K562 (cell line): ENCODE data around the gene ANKS4B. TPM values are rescaled to one million over a fixed set of nuclear protein-coding genes. Genes with fewer than 3 reads are reported as not detected.

ENCODE experiments used
- ATAC-seq: fragments of 200-7000 bp; cut with Tn5 transposase; 3 replicates; pipeline ENCODE4 v1.9.1; 2020; ENCODE audit warnings: moderate library complexity
- BruUV-seq: library from RNA; stranded (reverse); fragments of 400-500 nt; replicated peaks from 2 replicates; lab custom pipeline; 2021; lab: Mats Ljungman, UMichigan
- CTCF ChIA-PET: fragments of 300-600 bp; formaldehyde crosslinking; extraction: SDS; loops from one replicate; lab custom pipeline; 2021; ENCODE audit warnings: low intra/inter-chr PET ratio; lab: Yijun Ruan, JAX
- POLR2A ChIA-PET: fragments of 300-600, 350-650 bp; sonication (Branson Sonifier 250); formaldehyde crosslinking; extraction: SDS; loops from one replicate; lab custom pipeline; 2021; ENCODE audit warnings: antibody characterized with exemption, inconsistent platforms; lab: Yijun Ruan, JAX
- DNase-seq, 4 experiments: peaks; one replicate each; pipeline versions ENCODE4 v3.0.0 to v3.0.0-alpha.2; 2011 to 2018; ENCODE audit warnings: low spot score in 3 of 4, mixed read lengths in 3 of 4; ENCODE audit errors: extremely low read depth in 1 of 4
- FAIRE-seq: peaks from 2 replicates; lab custom pipeline; 2011; peaks lifted over from hg19 to GRCh38; lab: Jason Lieb, UNC
- H2AFZ ChIP-seq: 2 replicates; pipeline ENCODE4 v1.6.0; 2011; ENCODE audit warnings: low read depth, low read length, control low read depth, inconsistent platforms
- H3K27ac ChIP-seq: fragments of 200-600 bp; 3 replicates; pipeline ENCODE4 v1.8.0; 2011; ENCODE audit warnings: low read depth, mild to moderate bottlenecking, control low read depth, inconsistent platforms, low read length, moderate library complexity, mixed read lengths; ENCODE audit errors: extremely low read depth
- H3K27me3 ChIP-seq, 2 experiments: fragments of 300-600 bp in 1 of 2; 2 replicates in 1 of 2; 3 replicates in 1 of 2; pipeline versions ENCODE4 v1.6.0 to v1.8.0; 2011; ENCODE audit warnings: inconsistent platforms in 2 of 2, low read length in 2 of 2, mild to moderate bottlenecking in 1 of 2, mixed read lengths in 1 of 2, moderate library complexity in 1 of 2; ENCODE audit not compliant: control insufficient read depth in 2 of 2, insufficient read depth in 2 of 2
- H3K36me3 ChIP-seq: fragments of 300-600 bp; 3 replicates; pipeline ENCODE4 v1.8.0; 2011; ENCODE audit warnings: mild to moderate bottlenecking, low read length, inconsistent platforms; ENCODE audit not compliant: control insufficient read depth, insufficient read depth
- H3K4me1 ChIP-seq, 2 experiments: fragments of 200-600 bp in 1 of 2; replicated peaks in 1 of 2; 2 replicates in 1 of 2; 3 replicates in 1 of 2; pipeline versions ENCODE4 v1.5.1 to v1.8.0; 2011; ENCODE audit warnings: inconsistent platforms in 2 of 2, low read length in 2 of 2, mild to moderate bottlenecking in 1 of 2, mixed read lengths in 1 of 2, moderate library complexity in 1 of 2; ENCODE audit not compliant: control insufficient read depth in 2 of 2, insufficient read depth in 2 of 2
- H3K4me2 ChIP-seq: 2 replicates; pipeline ENCODE4 v1.6.1; 2011; ENCODE audit warnings: low read length, control low read depth, inconsistent platforms, mixed read lengths; ENCODE audit not compliant: insufficient read depth
- H3K4me3 ChIP-seq: fragments of 200-600 bp; sonication (generic), shearing (Covaris generic); 2 replicates; pipeline ENCODE4 v1.5.1; 2016; ENCODE audit warnings: control low read depth, inconsistent platforms
- H3K79me2 ChIP-seq: fragments of 200-600 bp; 3 replicates; pipeline ENCODE4 v1.8.0; 2011; ENCODE audit warnings: low read length, inconsistent platforms; ENCODE audit not compliant: control insufficient read depth, insufficient read depth
- H3K9ac ChIP-seq, 2 experiments: 2 replicates each; pipeline versions ENCODE4 v1.6.0 to v1.6.1; 2011; ENCODE audit warnings: low read depth in 2 of 2, low read length in 2 of 2, control low read depth in 1 of 2, inconsistent platforms in 1 of 2, mild to moderate bottlenecking in 1 of 2, mixed read lengths in 1 of 2; ENCODE audit not compliant: insufficient read depth in 1 of 2
- H3K9me1 ChIP-seq: one replicate; pipeline ENCODE4 v1.6.0; 2011; ENCODE audit warnings: inconsistent platforms, mild to moderate bottlenecking, low read length, moderate library complexity; ENCODE audit not compliant: control insufficient read depth, insufficient read depth
- H3K9me3 ChIP-seq: replicated peaks from 2 replicates; pipeline ENCODE4 v1.5.1; 2011; ENCODE audit warnings: low read depth, low read length, inconsistent platforms; ENCODE audit not compliant: control insufficient read depth, insufficient read depth
- H4K20me1 ChIP-seq: replicated peaks from 2 replicates; pipeline ENCODE4 v1.6.1; 2011; ENCODE audit warnings: low read length, inconsistent platforms, mixed read lengths; ENCODE audit not compliant: control insufficient read depth, insufficient read depth
- DMBX1 ChIP-seq: fragments of 250-450 bp; sonication (Bioruptor Pico); IDR thresholded peaks from 2 replicates; pipeline ENCODE4 v1.8.0; 2022; ENCODE audit warnings: inconsistent platforms, mild to moderate bottlenecking, moderate library complexity, borderline replicate concordance
- MAFF ChIP-seq: IDR thresholded peaks from 2 replicates; pipeline ENCODE4 v1.6.1; 2012; ENCODE audit warnings: low read length, improper control_type of control experiment
- NR2F6 ChIP-seq: fragments of 450-650 bp; formaldehyde crosslinking; IDR thresholded peaks from 2 replicates; pipeline ENCODE4 v1.4.0; 2020; ENCODE audit warnings: mild to moderate bottlenecking
- POU5F1 ChIP-seq: fragments of 150-350 bp; IDR thresholded peaks from 2 replicates; pipeline ENCODE4 v1.6.1; 2014; ENCODE audit warnings: borderline replicate concordance, low read length, low read depth, mild to moderate bottlenecking; ENCODE audit not compliant: partially characterized antibody
- RCOR1 ChIP-seq, 2 experiments: IDR thresholded peaks; 2 replicates each; pipeline ENCODE4 v1.6.1; 2012; ENCODE audit warnings: low read depth in 2 of 2, low read length in 2 of 2, borderline replicate concordance in 1 of 2, improper control_type of control experiment in 1 of 2
- ZNF717 ChIP-seq: fragments of 250-450 bp; sonication (Bioruptor Pico); IDR thresholded peaks from 2 replicates; pipeline ENCODE4 v1.5.0; 2021
- WGBS: fragments of 100-300 bp; shearing (Covaris generic); methylation state at CpG from one replicate; pipeline ENCODE4 v1.1.6; 2016; ENCODE audit warnings: low coverage, mixed read lengths; ENCODE audit not compliant: insufficient coverage; ENCODE audit errors: missing lambda C conversion rate; 5-methylcytosine and 5-hydroxymethylcytosine counted together
- in situ Hi-C: fragments of 300-500 bp; cut with MboI; formaldehyde crosslinking; loops from 4 replicates; pipeline ENCODE4 v1.15.0; 2018; ENCODE audit warnings: inconsistent platforms, mixed read lengths
- intact Hi-C: fragments of 100-400 bp; cut with micrococcal nuclease; formaldehyde crosslinking; loops from 2 replicates; pipeline ENCODE4 v1.14.2; 2022
- polyA plus RNA-seq, 8 experiments: library from polyadenylated mRNA; depleted of rRNA in 4 of 8; stranded (reverse) in 5 of 8; unstranded in 3 of 8; fragments of >200 nt; fragmentation: Nextera tagmentation in 2 of 8; fragmentation: Illumina TruSeq in 1 of 8; extraction: Ambion mirVana in 2 of 8; extraction: Trizol in 1 of 8; gene quantifications; 2 replicates each; pipeline versions ENCODE4 v1.2.1 to v1.2.3, GENCODE V29; 2011 to 2014; ENCODE audit warnings: inconsistent platforms in 1 of 8, missing spikeins in 1 of 8
- total RNA-seq, 7 experiments: library from RNA; depleted of rRNA in 6 of 7; stranded (reverse); fragments of >200 nt in 6 of 7; fragmentation: Illumina TruSeq in 2 of 7; extraction: Trizol in 2 of 7; gene quantifications; 2 replicates each; pipeline versions ENCODE4 v1.2.1 to v1.2.3, GENCODE V29; 2011 to 2021; ENCODE audit warnings: low replicate concordance in 1 of 7
- TF ChIP-seq, protein P1 (sequence below): sonication (generic); formaldehyde crosslinking; IDR thresholded peaks from 2 replicates; pipeline ENCODE4 v1.8.0; 2022; ENCODE audit warnings: missing genetic modification reagents, mild to moderate bottlenecking, borderline replicate concordance
- TF ChIP-seq, protein P2 (sequence below): sonication (generic); IDR thresholded peaks from 2 replicates; pipeline ENCODE4 v1.6.1; 2016
- TF ChIP-seq, protein P3 (sequence below), 2 experiments: IDR thresholded peaks; 2 replicates each; pipeline ENCODE4 v1.6.1; 2012; ENCODE audit warnings: improper control_type of control experiment in 2 of 2, low read depth in 2 of 2, low read length in 2 of 2, borderline replicate concordance in 1 of 2

The ANKS4B gene
- total and polyA plus RNA-seq, 9 of the 15 experiments (the other 6 are each of a cell fraction or from before 2014, with no cell fraction given) = not detected

DNA sequence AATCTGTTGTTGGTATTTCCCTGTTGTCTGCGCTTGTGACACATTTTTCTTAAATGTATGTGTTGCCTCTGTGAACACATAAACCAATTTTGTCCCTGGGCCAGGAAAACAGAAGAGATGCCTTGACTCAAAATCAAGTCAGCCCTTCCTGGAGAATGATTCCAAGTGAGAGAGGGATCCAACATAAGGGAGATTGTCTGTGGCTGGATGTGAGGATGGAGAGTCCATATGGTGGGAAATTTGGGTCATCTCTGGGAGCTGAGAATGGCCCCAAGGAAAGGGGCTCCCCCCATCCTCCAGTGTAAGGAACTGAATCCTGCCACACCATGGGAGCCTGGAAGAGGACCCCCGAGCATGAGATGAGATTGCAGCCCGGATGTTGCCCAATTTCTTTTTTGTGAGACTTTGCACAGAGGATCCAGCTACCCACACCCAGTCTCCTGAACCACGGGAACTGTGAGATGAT is 31.1 kb downstream of the ANKS4B start:
- DNase-seq (no peak), FAIRE-seq (no peak), ATAC-seq (no peak)
- Histone ChIP-seq H3K9me3 (no peaks in the 10 kb centered on the region), H3K79me2 (no peaks in the 10 kb centered on the region), H4K20me1 (no peaks in the 10 kb centered on the region), H3K9me1 (no peaks in the 10 kb centered on the region), H3K4me3 (no peak overlapping the region), H3K4me1 (peaks cover 29% of the 10 kb centered on the region in 2 experiments), H3K27me3 (no peaks in the 10 kb centered on the region), H3K36me3 (no peaks in the 10 kb centered on the region), H3K4me2 (no peak overlapping the region), H2AFZ (peak overlapping the region; percentile 6; the same call in 1 of the 2 replicates), H3K27ac (no peak overlapping the region), H3K9ac (no peak overlapping the region)
- in situ Hi-C loops = no loop called here
- no peak for TF ChIP-seq RCOR1 (IDR thresholded peaks at IDR 0.05; ENCODE audit: borderline replicate concordance in 1 of 2, low read depth in 2 of 2, low read length in 2 of 2)
- TF ChIP-seq, protein P1, sequence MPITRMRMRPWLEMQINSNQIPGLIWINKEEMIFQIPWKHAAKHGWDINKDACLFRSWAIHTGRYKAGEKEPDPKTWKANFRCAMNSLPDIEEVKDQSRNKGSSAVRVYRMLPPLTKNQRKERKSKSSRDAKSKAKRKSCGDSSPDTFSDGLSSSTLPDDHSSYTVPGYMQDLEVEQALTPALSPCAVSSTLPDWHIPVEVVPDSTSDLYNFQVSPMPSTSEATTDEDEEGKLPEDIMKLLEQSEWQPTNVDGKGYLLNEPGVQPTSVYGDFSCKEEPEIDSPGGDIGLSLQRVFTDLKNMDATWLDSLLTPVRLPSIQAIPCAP (CRISPR knock-in tag) = no peak
- TF ChIP-seq, protein P2, sequence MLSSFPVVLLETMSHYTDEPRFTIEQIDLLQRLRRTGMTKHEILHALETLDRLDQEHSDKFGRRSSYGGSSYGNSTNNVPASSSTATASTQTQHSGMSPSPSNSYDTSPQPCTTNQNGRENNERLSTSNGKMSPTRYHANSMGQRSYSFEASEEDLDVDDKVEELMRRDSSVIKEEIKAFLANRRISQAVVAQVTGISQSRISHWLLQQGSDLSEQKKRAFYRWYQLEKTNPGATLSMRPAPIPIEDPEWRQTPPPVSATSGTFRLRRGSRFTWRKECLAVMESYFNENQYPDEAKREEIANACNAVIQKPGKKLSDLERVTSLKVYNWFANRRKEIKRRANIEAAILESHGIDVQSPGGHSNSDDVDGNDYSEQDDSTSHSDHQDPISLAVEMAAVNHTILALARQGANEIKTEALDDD = no peak
- TF ChIP-seq MAFF = no peak
- no peak for TF ChIP-seq POU5F1
- TF ChIP-seq, protein P3, sequence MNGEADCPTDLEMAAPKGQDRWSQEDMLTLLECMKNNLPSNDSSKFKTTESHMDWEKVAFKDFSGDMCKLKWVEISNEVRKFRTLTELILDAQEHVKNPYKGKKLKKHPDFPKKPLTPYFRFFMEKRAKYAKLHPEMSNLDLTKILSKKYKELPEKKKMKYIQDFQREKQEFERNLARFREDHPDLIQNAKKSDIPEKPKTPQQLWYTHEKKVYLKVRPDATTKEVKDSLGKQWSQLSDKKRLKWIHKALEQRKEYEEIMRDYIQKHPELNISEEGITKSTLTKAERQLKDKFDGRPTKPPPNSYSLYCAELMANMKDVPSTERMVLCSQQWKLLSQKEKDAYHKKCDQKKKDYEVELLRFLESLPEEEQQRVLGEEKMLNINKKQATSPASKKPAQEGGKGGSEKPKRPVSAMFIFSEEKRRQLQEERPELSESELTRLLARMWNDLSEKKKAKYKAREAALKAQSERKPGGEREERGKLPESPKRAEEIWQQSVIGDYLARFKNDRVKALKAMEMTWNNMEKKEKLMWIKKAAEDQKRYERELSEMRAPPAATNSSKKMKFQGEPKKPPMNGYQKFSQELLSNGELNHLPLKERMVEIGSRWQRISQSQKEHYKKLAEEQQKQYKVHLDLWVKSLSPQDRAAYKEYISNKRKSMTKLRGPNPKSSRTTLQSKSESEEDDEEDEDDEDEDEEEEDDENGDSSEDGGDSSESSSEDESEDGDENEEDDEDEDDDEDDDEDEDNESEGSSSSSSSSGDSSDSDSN (IDR thresholded peaks at IDR 0.05; ENCODE audit: borderline replicate concordance in 1 of 2, low read depth in 2 of 2, low read length in 2 of 2) = no peak
- TF ChIP-seq DMBX1 (CRISPR knock-in tag) = no peak
- no peak for TF ChIP-seq NR2F6
- no peak for TF ChIP-seq ZNF717 (CRISPR knock-in tag)
- WGBS = 63% methylated on average over 4 of the region's 4 CpGs
- BruUV-seq = no TSS peak
- ChIA-PET CTCF (no interaction called here), POLR2A (interaction anchor here (1.0 to 1.4 kb wide), 3 partner anchors 9 to 34 kb away, joined by 3 to 5 read pairs (median 4); partner anchors contain the start of gene CRYM)
- intact Hi-C loops = no loop called here
